OCI-LY7 (cell line): Measurements from ENCODE around the gene GAK.

ENCODE experiments used
- EZH2phosphoT487 ChIP-seq: fragments of 200-600 bp; sonication (generic); IDR thresholded peaks from 2 replicates; pipeline ENCODE4 v1.6.1; 2018; ENCODE audit warnings: low read depth, borderline replicate concordance, mild to moderate bottlenecking, mixed run types, antibody characterized with exemption, low read length, moderate library complexity, mixed read lengths
- TF ChIP-seq, protein P1 (sequence below): fragments of 200-600 bp; sonication (generic); conservative IDR thresholded peaks from 2 replicates; pipeline ENCODE4 v1.5.1; 2014; ENCODE audit warnings: mild to moderate bottlenecking, antibody characterized with exemption, low read length, moderate library complexity, mixed read lengths

DNA sequence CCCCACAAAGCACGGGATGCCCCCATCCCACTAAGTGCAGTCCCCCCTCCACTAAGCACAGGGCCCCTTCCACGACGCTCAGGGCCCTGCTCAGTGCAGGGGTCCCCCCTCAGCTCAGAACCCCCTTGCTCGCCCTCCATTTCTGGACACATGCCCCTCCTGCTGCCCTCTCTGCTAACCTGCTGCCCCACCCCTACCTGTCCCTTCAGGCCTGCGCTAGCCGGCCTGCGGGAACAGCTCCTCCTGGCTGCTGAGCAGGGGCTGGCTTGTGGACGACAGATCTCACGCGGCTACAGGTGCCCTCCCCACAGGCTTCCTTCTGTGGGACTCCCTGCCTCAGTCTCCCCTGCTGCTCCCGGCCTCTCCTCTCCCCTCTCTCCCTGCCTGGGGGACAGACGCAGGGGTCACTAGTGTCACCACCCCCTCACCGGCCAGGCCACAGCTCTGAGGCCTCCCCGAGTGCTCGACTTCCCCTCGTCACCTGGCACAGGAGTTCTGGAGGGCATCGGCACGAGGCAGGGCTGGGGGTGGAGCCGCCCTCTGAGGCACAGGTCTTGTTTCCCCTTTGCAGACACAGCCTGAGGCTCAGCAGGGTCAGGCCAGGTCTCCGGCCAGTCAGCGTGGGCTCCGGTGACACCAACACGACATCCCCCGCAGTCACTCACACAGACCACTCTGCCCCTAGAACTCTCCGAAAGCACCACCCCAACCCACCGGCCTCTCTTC lies 21.6 kb downstream of the GAK start:
- TF ChIP-seq, protein P1, sequence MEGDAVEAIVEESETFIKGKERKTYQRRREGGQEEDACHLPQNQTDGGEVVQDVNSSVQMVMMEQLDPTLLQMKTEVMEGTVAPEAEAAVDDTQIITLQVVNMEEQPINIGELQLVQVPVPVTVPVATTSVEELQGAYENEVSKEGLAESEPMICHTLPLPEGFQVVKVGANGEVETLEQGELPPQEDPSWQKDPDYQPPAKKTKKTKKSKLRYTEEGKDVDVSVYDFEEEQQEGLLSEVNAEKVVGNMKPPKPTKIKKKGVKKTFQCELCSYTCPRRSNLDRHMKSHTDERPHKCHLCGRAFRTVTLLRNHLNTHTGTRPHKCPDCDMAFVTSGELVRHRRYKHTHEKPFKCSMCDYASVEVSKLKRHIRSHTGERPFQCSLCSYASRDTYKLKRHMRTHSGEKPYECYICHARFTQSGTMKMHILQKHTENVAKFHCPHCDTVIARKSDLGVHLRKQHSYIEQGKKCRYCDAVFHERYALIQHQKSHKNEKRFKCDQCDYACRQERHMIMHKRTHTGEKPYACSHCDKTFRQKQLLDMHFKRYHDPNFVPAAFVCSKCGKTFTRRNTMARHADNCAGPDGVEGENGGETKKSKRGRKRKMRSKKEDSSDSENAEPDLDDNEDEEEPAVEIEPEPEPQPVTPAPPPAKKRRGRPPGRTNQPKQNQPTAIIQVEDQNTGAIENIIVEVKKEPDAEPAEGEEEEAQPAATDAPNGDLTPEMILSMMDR = no peak
- no peak for TF ChIP-seq EZH2phosphoT487
